SHP77 treated with DMSO at 0.1 percent for 48 hours (cell line): ENCODE results near the gene ERF.
A peak's percentile ranks its signal among the peaks of the same experiment; 100 is the strongest.
"Not testable (repeated sequence)": the region's sequence is repeated elsewhere in the genome, so short reads cannot be mapped to it uniquely, and the experiment has no call there.

ENCODE experiments used
- DNase-seq: peaks from one replicate; lab custom pipeline; 2025; lab: John Stamatoyannopoulos, UW

Gene ERF

DNA sequence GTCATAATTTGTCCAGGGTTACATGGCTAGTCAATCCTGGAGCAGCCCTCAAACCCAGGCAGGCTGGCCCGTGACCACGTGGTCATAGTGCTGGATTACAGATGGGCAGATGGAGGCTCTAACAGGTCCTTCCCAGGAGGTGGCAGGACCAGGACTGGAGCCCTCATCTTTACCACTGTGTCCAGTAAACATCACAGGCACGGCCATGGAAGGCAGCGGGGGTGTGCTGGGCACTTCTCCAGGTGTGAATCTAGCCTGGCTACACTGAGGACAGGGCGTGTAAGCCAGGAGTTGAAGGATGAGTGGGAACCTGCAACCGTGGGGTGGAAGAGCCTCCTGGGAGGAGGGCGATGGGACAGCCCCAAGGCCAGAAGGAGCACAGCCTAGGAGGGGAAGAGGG is 20.2 kb upstream of the ERF start:
- DNase-seq: no peak

DNA sequence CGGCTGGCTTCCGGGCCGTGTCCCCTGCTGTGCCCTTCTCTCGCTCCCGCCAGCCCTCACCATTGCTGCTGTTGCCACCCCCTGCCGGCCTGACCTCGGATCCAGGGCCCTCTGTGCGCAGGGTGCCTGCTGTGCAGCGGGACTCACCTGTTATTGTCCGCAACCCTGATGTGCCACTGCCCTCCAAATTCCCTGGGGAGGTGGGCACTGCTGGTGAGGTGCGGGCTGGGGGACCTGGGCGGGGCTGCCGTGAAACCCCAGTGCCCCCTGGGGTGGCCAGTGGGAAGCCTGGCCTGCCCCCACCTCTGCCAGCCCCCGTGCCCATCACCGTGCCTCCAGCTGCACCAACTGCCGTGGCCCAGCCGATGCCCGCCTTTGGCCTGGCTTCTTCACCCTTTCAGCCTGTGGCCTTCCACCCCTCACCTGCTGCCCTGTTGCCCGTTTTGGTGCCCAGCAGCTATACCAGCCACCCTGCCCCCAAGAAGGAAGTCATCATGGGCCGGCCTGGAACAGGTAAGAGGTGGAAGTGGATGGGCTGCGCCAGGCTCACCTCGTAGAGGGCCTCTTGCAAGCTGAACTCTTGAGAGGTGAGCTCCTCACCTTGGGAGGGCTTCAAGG is 19.2 kb upstream of the ERF start:
- no peak for DNase-seq

DNA sequence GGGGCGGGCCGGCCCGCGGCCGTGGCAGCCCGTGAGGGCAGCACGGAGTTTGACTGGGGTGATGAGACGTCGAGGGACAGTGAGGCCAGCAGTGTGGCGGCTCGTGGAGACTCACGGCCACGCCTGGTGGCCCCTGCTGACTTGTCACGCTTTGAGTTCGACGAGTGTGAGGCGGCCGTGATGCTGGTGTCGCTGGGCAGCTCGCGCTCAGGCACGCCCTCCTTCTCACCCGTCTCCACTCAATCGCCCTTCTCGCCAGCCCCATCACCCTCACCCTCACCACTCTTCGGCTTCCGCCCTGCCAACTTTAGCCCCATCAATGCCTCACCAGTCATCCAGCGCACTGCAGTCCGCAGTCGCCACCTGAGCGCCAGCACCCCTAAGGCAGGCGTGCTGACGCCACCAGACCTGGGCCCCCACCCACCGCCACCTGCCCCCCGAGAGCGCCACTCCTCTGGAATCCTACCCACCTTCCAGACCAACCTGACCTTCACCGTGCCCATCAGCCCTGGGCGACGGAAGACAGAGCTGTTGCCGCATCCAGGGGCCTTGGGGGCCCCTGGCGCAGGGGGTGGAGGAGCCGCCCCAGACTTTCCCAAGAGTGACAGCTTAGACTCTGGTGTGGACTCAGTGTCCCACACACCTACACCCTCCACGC is 18.6 kb upstream of the ERF start:
- DNase-seq: no peak

DNA sequence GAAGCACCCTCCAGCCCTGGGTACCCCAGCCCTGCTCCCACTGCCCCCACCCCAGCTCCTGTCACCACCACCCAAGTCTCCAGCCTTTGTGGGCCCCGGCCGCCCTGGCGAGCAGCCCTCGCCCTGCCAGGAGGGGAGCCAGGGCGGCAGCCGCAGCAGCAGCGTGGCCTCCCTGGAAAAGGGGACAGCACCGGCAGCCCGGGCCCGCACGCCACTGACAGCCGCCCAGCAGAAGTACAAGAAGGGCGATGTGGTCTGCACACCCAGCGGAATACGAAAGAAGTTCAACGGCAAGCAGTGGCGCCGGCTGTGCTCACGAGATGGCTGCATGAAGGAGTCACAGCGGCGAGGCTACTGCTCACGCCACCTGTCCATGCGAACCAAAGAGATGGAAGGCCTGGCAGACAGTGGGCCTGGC is 18.1 kb upstream of the ERF start:
- no peak for DNase-seq

DNA sequence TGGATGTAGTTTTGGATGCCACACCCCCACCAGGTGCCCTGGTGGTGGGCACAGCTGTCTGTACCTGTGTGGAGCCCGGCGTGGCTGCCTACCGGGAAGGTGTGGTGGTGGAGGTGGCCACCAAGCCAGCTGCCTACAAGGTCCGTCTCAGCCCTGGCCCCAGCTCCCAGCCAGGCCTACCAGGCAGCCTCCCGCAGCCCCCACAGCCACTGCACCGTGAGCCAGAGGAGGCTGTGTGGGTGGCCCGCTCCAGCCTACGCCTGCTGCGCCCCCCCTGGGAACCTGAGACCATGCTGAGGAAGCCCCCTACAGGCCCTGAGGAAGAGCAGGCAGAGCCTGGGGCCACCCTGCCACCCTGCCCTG is 17.6 kb upstream of the ERF start:
- no peak for DNase-seq

DNA sequence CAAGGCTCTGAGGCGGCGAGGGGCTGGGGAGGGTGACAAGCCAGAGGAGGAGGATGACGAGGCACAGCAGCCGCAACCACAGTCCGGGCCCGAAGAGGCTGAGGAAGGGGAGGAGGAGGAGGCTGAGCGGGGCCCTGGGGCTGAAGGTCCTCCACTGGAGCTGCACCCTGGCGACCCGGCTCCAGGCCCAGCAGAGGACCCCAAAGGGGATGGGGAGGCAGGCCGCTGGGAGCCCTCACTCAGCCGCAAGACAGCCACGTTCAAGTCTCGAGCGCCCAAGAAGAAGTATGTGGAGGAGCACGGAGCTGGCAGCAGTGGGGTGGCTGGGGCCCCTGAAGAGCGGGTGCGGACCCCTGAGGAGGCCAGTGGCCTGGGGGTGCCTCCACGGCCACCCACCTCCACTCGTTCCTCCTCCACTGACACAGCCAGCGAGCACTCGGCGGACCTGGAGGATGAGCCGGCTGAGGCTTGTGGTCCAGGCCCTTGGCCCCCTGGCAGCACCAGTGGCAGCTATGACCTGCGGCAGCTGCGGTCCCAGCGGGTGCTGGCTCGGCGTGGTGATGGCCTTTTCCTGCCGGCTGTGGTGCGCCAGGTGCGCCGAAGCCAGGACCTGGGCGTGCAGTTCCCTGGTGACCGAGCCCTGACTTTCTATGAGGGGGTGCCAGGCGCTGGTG is 17.1 kb upstream of the ERF start:
- no peak for DNase-seq

DNA sequence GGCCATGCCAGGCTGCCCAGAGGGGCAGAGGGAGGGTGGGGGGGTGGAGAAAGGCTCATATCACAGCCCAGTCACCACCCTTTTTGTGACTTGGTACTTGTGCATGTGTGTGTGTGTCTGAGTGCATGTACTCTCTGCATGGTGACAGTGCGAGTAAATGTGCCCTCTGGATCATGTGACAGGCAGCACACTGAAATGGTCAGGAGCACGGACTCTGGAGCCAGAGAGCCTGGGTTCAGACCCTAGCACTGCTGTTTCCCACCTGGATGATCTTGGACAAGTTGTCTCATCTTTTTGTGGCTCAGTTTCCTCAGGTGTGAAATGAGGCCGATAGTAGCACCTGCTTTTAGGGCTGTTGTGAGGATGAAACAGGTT is 16.1 kb upstream of the ERF start:
- DNase-seq: no peak

DNA sequence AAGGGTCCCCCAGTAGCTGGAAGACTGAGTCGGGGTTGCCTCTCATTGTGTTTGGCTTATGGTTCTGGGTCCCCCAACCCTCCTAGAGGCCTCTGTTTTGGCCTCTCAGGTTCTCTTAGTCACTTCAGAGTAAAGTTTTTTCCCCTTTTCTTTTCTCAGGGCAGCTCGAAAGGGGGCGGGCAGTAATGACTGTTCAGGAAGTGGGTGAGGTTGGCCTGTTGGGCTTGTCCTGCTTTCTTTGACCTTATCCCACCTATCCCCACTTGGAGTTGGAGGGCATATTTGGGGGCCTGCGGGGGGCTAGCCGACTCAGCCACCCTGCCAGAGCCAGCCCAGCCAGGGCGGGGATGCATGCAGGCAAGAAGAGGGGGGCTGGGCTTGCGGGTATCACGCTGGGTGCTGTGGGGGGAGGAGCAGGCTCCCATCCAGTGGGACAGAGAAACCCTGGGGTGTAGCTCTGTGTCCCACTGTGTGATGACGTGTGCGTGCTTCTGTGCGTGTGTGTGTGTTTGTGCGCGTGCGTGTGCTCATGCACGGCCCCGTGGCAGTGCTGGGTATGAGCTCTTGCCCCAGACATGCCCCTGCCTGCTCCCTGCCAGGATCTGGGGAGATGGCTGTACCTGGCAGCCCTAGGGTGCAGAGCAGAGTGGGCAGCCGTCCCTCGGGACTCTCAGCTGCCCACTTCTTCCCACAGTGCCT is 15.6 kb upstream of the ERF start:
- DNase-seq: no peak

DNA sequence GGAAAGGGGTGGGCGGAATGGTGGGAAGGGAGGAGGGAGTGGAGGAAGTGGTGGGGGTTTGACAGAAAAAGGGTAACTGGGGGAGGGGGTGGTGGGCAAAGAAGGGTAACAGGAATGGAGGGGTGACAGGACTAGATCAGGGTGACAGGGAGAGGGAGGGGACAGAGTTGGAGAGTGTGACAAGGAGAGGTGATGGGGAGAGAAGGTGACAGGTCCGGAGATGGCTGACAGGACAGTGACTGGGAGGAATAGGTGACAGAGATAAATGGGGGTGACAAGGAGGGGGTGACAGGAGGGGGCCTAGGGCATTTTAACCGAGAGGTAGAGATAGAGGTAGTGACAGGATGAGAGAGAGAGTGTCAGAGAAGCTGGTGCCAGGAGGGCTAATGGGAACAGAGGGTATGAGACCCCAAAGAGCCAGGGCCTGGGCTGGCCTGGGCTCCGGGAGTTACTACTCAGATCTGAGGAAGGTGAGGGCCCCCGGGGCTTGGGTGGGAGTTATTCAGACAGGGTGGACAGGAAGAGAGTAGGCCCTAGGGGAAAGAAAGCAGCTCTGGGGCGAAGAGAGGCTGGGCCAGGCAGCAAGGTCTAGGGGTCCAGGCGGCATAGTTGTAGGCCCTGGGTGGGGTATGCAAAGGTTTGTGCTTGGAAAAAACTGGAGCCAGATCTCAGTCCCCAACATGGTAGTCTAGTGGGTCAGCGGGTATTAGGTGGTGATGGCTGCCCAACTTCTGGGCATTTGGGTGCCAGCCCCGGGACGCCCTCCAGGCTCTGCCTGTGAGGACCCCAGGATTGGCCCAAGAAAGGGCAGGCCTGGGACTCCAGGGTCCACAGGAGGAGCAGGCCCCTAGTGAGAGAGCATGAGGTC is 14.8 kb upstream of the ERF start:
- no peak for DNase-seq

DNA sequence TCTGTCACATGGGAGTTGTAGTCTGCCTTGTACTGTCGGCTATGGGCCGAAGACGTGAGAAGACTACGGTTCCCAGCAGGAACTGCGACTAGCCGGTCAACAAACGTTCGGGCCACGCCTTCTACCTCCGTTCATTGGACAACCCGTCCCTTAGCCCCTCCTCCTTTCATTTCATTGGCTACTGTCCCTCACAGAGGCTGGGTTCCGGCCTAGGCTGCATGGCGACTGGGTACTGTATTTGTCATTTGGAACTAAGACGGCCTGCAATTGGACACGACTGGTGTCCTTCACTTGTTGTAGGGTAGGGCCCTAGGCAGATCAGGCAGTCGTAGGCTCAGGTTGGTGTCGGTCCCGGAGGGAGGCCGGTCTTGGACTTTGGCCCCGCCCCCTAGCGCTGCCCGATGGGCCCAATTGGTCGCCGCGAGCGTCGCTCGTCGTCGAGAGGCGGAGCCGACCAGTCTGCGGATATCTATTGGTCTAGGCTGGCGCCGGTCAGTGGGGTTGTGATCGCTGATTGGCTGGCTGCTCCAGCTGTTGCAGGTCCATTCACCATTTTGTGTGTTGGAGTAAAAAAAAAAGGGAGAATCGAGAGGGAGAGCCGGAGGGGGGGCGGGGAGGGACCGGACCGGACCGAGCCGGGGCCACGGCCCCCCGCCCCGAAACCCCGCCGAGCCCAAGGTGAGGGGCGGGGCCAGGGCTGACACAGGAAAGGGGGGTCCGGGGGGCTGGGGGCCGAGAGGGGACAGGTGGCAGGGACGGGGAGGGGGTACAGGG is 14.0 kb upstream of the ERF start, which contains the start of gene CIC:
CIC (plus strand) TSS at position 549 of the 774 bp plus-strand sequence. CDS start 2,532 bp downstream, outside the sequence.
- peak; percentile 99 for DNase-seq

DNA sequence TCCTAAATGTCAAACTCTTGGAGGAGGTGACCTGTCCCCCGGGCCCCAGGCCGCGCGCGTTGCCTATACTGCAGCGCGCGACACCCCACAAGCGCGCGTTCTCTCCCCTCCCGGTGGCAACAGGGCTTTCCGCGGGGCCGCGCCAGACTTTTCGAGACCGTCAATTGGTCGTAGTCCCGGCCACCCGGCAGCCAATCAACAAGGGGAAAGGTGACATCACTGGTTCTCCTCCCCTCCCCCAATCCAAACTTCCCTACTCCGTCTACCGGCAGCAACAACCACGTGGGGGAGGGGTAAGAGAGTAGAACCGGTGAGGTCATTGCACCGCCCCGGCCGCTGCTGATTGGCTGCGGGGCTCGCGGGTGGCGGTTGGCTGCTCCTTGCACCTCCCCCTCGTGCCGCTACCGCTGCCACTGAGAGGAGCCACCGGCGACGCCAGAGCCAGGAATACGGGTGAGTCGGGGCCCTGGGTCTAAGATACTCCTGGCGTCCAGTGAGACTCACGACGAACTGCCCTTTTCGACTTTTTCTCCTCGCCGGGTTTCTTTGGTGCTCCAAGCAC is 13.3 kb upstream of the ERF start:
- peak; percentile 98 for DNase-seq

DNA sequence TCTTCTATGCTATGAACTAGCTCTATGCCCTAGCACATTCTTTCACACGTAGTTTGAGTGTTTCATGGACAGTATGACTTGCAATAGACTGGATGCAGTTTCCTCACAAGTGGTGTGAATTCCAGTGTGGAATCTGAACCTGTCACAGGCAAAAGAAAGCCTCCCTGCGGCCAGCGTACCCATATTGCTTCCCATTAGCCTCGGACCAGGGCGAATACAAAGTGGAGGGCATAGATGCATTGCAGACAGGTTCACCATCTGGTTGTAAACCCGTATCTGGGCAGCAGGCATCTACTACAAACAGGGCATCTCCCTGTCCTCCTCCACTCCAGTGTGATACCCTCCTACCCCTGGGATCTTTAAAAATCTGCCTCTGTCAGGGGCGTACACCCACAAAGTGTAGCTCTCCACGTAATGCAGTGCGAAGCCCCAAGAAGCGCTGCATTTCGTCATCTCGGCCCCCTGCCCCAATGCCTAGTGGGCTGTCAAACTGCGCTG is 12.8 kb upstream of the ERF start:
- no peak for DNase-seq

DNA sequence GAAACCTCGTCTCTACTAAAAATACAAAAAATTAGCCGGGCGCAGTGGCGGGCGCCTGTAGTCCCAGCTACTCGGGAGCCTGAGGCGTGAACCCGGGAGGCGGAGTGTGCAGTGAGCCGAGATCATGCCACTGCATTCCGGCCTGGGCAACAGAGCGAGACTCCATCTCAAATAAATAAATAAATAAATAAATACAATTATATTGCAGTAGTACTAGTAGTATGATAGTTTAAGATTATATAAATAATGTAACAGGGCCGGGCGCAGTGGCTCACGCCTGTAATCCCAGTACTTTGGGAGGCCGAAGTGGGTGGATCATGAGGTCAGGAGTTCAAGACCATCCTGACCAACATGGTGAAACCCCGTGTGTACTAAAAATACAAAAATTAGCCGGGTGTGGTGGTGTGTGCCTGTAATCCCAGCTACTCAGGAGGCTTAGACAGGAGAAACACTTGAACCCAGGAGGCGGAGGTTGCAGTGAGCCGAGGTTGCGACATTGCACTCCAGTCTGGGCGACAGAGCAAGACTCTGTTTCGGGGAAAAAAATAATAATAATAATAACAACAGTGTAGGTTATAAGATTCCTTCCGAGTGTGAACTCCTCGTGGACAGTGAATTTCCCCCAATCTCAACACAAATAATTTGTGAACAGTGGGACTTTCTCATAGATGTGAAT is 12.1 kb upstream of the ERF start:
- DNase-seq: not testable (repeated sequence)

DNA sequence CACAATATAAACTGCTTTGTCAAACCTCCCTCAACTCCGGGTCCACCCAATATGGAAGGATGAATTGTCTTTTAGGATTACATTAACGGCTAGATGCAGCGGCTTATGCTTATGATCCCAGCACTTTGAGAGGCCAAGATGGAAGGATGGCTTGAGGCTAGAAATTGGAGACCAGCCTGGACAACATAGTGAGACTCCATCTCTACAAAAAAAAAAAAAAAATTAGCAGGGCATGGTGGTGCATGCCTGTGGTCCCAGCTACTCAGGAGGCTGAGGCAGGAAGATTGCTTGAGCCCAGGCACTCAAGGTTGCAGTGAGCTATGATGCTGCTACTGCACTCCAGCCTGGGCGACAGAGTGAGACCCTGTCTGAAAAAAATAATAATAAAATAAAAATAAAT is 11.2 kb upstream of the ERF start:
- DNase-seq: not testable (repeated sequence)

DNA sequence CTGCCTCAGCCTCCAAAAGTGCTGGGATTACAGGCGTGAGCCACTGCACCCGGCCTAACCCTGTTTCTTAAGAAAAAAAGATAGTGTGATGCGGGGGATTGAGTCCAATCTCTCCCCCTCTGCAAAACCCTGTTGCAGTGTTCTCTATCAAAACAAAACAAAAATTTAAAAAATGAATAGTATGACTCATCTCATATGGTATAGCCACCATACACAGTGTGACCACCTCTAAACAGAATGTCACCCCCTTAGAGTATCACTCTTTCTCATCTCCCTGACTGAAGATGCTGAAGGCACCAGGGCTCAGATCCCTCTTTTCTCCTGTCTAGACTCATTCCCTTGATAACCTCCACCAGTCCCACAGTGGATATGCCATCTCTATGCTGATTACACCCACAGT is 6.8 kb upstream of the ERF start:
- DNase-seq: no peak

DNA sequence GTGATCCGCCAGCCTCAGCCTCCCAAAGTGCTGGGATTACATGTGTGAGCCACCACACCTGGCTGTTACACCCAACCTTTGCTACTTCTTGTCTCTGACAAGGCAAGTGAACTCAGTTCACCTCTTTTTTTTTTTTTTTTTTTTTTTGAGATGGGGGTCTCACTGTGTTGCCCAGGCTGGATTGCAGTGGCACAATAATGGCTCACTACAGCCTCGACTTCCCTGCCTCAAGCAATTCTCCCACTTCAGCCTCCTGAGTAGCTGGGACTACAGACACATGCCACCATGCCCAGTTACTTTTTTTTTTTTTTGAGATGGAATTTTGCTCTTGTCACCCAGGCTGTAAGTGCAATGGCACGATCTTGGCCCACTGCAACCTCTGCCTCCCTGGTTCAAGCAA is 2.9 kb upstream of the ERF start:
- DNase-seq: not testable (repeated sequence)

DNA sequence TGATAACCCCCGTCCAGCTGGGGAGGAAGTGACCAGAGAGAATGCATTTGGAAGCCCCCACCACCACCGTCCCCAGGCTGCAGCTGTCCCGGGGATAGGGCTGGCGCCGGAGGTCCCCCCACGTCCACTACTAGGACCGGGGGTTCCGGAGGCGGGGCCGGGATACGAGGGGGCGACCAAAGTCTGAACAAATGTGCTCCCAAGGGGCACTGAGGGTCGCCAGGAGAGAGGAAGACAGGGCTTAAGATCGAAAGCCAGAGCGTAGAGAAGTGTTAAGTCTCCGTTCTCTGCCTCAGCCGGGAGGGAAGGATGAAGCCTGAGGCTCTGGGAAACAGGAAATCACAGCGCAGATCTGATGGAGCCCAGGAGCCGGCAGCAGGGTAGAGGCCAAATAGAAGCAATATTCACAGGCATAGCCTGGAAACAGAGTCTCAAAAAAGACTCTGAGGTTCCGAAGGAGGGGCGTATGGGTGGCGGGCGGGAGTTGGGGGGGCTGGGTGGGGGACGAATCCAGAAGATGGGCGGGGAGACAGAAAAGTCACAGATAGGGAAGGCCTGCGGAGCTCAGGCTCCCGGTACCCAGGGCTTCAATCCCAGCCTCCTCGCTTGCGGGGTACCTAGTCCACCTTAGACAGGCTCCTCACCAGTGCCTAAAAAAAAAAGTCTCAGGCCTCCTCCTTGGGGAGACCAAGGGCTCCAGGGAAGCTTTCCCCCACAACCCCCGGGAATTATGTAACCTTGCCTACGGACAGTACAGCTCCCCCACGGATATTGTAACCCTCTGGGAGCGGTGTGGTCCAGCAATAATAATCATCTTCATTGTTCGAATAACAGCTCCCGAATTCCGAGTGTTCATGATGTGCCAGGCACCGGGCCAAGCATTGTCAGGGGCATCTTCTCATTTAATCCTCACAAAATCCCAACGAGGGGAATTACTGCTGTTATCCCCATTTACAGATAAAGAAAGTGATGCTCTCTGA is 1.1 kb upstream of the ERF start:
- no peak for DNase-seq

DNA sequence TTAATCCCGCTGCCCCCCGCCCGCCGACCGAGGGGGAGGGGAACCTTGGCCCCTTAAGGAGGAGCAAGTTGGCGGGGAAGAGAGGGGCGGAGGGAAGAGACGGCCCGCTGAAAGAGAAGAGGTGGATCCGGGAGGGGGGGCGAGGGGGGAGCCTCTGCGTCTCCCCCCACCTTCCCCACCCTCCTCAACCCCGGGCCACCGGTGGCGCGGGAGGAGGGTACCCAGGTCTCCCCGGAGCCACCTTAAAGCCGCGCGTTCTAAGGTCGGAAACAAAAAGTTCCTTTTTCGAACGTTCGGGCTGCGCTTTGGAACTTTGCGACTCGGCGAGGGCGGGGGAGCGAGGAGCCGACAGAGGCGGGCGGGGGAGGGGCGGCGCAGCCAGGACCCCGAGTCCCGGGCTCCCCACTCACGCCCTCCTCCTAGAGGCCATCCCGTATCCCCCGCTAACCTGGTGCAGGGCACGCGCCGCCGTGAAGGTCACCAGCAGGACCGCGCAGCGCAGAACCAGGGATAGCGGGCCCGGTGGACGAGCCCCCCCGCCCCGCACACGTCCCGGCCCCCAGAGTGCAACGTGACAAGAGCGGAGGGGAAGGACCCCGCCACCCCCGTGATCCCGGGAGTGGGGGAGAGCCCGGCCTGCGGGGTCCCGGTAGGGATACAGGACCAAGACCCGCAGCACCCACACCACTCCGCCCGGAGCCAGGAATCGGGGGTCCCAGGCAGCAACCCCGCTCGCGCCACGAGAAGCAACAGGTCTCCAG is 659 bp downstream of the ERF start:
- no peak for DNase-seq
